ENCODE results near the gene TARDBP.
"Not testable (repeated sequence)": the region's sequence is repeated elsewhere in the genome, so short reads cannot be mapped to it uniquely, and the experiment has no call there.

The TARDBP gene

DNA sequence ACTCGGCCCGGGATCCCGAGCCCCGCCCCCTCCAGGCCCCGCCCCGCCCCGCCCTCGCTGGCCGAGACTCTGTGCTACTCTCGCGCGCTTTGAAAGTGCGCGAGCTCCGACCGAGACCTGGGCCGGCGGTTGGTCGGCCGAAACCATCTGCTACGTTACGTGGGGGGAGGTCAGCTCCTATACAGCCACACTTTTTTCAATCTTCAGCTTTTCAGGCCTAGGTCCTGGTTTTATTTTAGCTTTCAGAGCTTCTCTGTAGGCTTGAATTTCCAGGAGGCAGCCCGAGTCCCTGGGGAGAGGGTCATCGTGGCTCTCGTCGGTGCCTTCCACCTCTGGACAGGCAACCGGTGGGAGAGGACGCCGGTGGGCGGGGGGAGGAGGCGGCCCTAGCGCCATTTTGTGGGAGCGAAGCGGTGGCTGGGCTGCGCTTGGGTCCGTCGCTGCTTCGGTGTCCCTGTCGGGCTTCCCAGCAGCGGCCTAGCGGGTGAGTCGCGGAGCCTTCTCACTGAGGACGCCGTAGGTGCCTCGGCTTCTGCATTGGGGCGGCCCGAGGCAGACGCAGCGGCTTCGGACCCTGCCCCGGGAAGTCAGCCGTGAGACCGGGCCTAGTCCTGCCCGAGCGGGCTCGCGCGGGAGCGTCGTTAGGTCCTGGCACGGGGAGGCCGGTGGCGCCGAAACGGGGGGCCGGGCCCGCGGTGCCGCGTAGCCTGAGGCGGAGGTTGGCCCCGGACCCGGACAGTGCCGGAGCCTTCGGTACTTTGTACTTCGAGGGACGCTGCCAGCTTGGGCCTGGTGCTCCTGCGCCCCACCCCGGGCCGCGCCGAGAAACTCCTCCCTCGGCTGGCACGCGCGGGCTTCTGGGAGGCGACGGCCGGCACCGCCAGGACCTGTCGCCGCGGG is at the start of gene TARDBP:
Gene TARDBP (plus strand): TSS at position 395 of the 900 bp plus-strand sequence. CDS start 1,074 bp downstream, outside the sequence.
- DNase-seq: no peak

DNA sequence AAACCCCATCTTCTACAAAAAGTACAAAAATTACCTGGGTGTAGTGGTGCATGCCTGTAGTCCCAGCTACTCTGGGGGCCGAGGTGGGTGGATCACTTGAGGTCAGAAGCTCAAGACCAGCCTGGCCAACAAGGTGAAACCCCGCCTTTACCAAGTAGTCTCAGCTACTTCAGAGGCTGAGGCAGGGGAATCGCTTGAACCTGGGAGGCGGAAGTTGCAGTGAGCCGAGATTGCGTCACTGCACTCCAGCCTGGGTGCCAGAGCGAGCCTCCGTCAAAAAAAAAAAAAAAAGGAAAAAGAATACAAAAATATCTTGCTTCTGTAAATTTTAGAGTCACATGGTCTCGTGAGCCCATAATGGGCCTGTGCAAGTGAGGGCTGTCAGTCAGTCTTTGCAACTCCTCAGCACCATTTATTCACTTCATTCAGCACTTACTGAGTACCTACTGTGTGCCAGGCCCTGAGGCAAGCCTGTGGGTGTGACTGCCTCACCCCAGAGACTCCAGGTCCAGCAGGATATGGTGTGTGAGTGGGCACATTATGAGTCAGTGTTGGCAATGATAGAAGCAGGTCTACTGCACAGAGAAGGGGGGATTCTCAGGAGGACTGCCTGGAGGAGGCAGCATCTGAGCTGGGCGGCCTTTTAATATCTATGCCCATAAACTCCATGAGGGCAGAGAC is 46.8 kb upstream of the TARDBP start:
- DNase-seq: no peak

DNA sequence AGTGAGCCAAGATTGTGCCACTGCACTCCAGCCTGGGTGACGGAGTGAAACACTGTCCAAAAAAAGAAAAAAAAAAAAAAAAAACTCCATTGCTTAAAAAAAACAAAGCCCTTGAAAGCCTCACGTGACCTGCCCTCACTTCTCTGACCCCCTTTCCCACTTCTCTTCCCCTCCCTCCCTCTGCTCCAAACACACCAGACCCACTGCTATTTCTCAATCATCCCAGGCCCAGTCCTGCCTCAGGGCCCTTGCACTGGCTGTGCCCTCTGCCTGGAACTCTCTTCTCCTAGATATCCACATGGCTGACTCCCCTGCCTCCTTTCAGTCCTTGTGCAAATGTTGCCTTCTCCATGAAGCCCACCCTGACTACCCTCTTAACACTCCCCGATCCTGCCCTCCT is 45.4 kb upstream of the TARDBP start:
- DNase-seq: no peak

DNA sequence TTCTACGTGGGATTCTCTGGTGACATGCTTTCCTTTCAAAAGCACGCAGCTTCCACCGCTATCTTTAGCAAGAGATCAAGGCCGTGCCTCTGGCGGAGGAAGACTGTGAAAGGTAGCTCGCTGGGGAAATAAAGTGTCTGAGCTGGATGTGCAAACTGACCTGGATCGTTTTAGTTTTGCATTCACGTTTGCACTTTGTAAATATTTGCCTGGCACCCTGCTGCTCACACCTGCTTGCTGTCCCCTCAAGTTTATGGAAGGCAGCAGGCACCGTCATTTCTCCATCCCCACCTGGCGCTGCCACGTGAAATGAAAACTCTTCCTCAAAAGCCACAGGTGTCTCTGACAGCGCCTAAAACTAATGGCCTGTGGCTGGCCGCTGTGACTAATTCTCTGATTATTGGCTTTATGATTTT is 44.0 kb upstream of the TARDBP start:
- no peak for DNase-seq

DNA sequence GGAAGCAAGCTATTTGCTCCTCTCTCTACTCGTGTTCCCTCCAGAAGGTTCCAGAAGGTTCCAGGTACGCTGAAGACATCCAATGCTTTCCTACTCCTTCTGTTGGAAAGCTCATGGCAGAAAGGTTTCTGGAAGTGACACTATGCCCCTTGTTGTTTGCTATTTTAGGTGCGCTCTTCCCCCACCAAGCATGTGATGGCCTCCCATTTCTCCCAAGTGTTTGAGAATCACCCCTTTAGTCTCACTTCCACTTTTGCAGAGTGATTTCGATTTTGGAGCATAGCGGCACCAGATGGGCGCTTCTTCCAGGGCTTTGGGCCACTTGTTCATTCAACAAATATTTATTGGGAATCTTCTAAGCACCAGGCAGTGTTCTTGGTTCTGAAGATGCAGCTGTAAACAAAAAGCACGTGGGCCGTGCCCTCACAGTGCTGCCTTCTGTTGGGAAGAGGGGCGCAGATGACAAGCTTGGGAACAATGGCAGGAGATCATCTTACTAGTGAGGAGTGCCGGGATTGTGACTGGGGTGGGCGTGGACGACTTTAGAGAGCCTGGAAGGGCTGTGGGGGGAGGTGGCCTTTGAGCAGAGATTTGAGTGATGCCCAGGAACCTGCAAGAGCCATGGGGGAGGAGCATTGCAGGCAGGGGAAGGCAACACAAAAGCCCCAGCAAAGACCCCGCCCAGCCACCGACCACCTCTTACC is 43.0 kb upstream of the TARDBP start:
- DNase-seq: no peak

DNA sequence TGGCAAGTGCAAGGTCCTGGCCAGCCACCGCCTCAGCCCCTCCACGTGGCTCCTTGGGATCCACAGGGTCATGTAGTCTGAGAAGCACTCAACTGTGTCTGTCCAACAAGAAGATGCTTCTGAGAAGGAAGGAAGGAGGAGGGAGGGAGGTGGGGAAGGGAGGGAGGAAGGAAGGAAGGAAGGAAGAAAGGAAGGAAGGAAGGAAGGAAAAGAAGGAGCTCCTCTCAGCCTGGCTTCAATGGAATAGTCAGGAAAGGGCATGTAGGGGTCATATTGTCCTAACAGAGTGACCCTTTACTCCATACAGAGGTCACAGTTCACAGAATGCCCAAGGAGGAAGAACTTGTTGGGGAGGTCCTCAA is 42.5 kb upstream of the TARDBP start:
- DNase-seq: no peak

DNA sequence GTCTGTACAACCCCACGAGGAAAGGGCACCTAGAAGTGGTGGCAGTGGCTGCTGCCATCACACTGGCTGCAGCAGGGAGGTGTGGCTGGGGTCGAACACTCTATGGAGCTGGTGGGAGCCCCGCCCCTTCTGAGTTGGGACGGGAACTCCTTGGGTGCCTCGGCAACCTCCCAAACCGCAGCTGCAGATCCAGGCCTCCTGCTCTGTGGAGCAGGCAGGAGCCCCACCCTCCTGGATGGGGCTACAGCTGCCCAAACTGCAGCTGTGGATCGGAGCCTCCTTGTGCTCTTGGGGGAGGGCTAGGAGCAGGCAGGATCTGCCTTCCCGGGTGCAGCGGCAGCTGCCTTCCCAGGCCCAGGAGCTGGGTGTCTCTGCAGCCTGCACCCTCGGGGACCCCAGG is 38.9 kb upstream of the TARDBP start:
- no peak for DNase-seq

DNA sequence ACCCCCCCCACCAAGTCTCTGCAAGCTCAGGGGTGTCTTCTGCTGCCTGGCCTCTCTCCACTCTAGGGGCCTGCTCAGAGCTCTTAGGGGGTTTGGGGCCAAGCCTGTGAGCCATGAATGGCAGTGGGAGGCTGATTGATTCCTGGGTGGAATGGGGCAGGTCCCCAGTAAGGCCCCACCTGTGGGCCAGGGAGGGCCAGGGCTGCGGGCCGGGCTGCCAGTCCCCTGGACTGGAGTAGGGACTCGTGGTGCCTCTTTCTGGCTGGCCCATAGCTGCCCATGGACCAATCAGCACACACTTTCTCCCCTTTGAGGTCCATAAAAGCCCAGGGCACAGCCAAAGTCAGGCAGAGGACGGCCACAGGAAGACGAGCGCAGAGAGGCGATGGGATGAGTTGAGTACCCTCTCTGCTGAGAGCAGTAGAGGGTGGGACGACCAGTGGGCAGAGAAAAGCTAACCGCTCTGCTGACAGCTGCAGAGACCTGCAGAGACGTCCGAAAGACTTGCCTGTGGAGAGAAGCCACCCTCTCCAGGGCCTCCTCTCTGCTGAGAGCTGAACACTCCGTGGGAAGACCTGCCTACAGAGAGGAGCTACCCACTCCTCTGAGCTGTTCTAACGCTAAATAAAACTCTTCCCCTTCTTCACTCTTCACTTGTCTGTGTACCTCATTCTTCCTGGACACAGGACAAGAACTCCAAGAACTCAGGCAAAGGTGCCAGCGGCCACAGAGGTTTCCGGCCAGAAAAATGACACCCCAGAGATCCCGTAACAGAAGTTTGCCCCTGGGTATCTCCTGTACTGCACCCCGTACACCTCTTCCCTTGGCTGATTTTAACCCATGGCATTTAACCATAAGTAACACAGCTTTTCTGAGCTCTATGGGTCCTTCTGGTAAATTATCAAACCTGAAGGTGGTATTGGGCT is 38.2 kb upstream of the TARDBP start:
- DNase-seq: no peak

DNA sequence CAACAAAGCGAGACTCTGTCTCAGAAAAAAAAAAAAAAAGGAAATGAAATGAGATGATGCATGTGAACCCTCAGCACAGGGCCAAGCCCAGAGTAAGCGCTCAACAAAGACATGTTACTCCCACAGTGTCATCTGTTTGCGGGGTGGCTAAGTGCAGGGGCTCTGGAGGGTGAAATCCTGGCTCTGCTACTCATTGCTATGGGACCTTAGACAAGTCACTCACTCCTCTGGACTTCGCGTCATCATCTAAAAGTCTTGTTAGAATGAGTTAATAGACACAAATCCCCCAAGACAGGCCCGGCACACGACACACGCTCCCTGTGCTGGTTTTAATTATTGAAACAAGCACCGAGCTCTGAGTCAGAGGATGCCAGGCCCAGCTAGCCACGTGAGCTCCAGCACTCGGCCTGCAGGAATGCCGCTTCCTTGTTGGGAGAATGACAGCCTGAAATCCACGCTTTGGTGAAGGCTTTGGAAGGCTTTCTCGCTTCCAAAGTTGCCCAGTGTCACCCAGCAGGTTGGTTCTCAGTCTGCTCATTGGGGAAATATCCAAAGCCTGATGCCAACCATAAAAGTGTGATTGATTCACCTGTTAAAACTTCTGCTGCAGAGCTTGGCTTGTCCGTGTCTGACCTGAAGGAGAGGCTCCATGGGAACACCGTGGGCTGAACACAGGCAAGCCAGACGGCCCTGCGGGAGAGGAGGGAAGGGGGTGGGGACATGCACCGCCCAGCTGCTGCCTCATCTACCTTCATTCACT is 36.7 kb upstream of the TARDBP start:
- no peak for DNase-seq

DNA sequence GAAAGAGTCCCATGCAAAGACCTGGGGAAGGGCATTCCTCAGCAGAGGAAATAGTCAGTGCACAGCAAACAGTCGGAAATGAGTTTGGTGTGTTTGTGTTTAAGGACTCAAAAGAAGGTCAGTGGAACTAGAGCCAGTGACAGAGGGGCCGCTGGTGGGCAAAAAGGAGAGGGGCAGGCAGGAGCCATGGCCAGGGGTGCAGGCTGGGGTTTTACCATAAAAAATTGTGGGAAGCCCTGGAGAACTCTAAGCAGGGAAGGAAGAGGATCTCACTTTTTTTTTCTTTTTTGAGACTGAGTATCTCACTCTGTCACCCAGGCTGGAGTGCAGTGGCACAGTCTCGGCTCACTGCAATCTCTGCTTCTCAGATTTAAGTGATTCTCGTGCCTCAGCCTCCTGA is 33.7 kb upstream of the TARDBP start:
- DNase-seq: no peak

DNA sequence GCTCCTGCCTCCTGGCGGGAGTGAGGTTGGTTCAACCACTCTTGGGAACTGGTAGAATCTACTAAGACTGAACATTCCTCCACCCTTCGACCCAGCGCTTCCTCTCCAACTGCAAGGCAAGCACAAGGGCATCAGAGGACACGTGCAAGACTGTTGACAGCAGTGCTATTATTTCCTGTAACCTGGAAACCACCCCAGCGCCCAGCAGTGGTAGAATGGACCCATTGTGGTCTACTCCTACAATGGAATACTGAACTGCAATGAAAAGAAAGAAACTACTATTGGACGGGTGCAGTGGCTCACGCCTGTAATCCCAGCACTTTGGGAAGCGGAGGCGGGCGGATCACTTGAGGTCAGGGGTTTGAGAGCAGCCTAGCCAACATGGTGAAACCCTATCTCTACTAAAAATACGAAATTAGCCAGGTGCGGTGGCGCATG is 33.0 kb upstream of the TARDBP start:
- DNase-seq: no peak

DNA sequence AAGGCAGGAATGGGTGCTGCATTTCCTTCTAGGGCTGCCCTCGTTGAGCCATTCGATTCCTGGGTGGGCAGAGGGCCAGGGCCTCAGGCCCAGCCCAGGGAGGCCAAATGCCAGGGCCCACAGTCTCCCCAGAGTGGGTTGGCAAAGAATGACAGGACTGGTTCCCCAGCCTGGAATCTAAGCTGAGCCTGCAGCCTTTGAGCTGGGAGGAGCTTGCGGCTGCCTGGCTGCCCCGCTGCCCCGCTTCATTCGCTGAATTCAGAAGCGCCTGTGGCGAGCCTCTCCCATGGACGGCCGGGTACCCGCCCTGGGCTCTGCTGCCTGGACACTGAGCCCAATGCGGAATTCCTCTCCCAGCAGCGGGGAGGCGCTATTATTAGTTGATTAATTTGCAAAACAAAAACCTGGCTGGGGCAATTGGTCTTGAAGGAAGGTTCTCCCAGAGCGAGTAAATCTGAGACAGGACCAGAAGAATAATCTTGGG is 32.3 kb upstream of the TARDBP start:
- DNase-seq: no peak

DNA sequence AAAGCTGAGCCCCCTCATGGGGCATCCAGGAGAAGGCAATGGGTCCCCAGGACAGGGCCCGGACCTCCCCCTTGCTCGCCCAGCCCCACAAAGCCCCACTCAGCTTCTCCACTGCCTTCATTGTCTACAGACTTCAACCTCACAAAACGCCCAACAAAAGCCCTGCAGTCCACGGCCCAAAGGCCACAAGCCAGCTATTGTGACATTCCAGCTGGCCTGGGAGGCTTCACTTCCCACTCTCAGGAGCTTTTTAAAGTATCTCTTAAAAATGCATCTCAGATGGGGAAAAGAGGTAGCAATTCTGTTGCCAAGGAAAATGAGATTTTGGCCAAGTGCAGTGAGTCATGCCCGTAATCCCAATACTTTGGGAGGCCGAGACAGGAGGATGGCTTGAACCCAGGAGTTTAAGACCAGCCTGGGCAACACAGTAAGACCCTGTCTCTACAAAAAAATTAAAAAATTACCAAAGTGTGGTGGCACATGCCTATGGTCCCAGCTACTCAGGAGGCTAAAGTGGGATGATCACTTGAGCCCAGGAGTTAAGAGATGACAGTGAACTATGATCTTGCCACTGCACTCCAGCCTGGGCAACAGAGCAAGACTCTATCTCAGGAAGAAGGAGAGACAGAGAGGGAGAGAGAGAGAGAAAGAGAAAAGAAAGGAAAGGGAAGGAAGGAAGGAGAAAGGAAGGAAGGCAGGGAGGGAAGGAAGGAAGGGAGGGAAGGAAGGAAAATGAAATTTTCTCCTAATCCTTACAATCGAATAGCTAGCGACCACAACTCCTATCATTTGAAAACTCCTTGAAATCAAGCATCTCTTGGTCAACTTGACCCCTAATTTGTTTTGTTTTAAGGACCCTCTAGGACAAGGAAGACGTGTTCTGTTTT is 31.4 kb upstream of the TARDBP start:
- DNase-seq: no peak

DNA sequence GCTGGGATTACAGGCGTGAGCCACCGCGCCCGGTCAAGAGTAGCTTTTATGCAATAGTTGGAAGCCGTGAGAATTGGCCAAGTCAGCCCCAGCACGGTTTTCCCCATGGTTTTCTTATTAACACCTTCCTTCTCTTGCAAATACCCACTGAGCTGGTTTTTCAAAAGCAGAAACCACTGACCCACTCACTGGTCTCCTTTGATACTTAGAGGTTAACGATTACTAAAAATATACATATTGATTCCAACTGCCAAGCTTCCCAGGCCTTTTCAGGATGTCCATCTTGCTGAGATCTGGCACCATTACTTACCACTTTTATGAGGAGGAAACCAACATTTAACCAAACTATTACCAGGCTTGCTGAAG is 25.9 kb upstream of the TARDBP start:
- no peak for DNase-seq

DNA sequence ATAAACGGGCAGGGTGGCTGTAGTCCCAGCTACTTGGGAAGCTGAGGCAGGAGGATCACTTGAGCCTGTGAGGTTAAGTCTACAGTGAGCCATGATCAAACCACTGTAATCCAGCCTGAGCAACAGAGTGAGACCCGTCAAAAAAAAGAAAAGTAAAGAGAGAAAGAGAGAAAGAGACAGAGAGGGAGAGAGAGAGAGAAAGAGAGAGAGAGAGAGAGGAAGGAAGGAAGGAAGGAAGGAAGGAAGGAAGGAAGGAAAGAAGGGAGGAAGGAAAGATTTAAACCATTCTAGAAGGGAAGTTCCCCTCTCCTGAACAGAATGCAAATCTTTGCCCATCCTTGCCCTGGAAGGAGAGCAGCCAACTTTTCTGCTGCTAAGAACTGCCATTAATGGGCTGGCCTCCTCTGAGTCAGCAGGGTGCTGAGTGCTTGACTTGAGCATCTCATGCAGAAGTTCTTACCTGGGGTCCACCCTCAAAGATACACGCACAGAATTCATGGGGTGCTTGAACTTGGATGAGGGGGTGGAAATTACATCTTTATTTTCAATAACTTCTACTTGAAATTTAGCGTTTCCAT is 24.5 kb upstream of the TARDBP start:
- DNase-seq: no peak

DNA sequence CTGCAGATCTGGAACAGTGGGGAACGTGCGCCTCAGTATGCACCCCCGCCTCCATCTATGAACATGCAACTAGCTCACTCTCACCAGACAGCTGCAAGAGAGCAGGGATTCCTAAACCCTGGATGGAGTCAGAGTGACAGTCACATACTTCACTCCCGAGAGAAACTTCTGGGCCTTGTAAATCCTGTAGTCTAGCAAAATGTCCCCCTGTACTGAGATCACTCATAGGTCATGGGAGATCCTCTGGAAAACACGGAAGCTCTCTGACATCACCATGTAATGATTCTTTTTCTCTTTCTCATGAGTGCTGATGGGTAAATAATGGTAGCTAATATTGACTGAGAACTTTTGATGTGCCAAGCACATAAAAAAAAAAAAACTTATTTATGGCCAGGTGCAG is 23.4 kb upstream of the TARDBP start:
- DNase-seq: no peak

DNA sequence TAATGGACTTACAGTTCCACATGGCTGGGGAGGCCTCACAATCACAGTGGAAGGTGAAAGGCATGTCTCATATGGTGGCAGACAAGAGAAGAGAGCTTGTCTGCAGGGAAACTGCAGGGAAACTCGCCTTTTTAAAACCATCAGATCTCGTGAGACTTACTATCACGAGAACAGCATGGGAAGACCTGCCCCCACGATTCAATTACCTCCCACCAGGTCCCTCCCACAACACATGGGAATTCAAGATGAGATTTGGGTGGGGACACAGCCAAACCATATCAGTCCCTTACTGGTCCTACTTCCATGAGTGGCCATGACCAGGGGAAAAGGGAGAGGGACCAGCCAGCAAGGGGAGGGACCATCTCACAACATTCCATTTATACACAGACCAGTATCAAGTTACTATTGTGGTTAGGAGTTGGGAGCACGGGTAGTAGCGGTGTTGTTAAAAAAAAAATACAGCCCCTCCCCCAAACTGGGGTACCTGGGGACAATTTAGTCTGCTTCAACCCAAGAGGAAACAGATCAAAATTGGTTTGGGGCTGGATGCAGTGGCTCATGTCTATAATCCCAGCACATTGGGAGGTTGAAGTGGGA is 22.4 kb upstream of the TARDBP start:
- DNase-seq: not testable (repeated sequence)

DNA sequence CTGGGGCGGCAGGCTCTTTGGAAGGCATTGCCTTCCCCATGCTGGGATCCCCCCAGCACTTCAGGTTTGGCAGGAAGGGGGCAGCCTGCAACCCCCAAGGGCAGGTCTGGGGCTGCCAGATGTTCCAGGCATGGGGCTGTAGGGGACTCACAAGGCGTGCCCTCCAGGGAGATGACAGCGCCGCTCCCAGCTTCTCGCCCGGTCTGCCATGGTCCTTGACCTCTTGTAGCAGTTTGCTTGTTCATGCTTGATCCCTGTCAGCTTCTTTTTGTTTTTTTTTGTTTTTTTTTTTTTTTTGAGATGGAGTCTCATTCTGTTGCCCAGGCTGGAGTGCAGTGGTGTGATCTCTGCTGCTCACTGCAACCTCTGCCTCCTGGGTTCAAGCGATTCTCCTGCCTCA is 21.6 kb upstream of the TARDBP start:
- no peak for DNase-seq

DNA sequence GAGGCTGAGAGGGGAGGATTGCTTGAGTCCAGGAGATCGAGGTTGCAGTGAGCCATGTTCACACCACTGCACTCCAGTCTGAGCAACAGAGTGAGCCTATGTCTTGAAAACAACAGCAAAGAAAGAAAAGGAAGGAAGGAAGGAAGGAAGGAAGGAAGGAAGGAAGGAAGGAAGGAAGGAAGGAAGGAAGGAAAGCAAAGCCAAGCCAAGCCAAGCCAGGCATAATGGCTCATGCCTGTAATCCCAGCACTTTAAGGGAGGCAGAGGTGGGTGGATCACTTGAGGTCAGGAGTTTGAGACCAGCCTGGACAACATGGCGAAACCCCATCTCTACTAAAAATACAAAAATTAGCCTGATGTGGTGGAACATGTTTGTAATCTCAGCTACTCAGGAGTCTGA is 20.4 kb upstream of the TARDBP start:
- not testable (repeated sequence) for DNase-seq

DNA sequence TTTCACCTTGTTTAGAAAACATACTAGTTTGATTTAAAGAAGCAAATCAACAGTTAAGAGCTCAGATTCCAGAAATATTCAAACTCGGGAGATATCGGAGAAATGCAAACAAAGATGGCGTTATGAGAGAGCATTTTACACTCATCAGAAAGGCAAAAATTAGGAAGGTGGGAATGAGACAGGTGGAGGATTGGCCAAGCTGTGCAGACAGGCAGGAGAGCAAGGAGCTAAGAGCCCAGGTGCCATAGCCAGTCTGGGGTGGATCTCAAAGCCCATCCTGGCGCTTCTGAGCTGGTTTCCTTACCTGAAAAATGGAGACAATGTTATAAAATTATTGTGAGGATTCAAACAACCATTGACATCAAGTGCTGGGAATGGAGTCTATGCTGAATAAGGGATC is 19.6 kb upstream of the TARDBP start:
- no peak for DNase-seq

Data from cortex of kidney (tissue), 1 donor.